HepG2 (cell line): ENCODE data around the gene FUNDC1.

Experiments used
- CEBPB ChIP-seq: IDR thresholded peaks from 2 replicates; pipeline ENCODE4 v1.6.1; 2011; ENCODE audit warnings: low read depth, low read length, improper control_type of control experiment, borderline replicate concordance
- CTCF ChIP-seq: sonication (generic); formaldehyde crosslinking; IDR thresholded peaks from 2 replicates; pipeline ENCODE4 v1.5.0; 2020; ENCODE audit warnings: mild to moderate bottlenecking, missing genetic modification reagents, moderate library complexity
- DRAP1 ChIP-seq: IDR thresholded peaks from 2 replicates; pipeline ENCODE4 v1.6.1; 2016; ENCODE audit warnings: missing genetic modification reagents, missing compliant biosample characterization
- ETV6 ChIP-seq: sonication (generic); formaldehyde crosslinking; conservative IDR thresholded peaks from 2 replicates; pipeline ENCODE4 v1.4.0; 2020; ENCODE audit warnings: missing genetic modification reagents
- NFKB2 ChIP-seq: sonication (generic); formaldehyde crosslinking; IDR thresholded peaks from 2 replicates; pipeline ENCODE4 v1.4.0; 2020; ENCODE audit warnings: missing genetic modification reagents, borderline replicate concordance
- NR2C2 ChIP-seq: sonication (generic); formaldehyde crosslinking; IDR thresholded peaks from 2 replicates; pipeline ENCODE4 v1.4.0; 2020; ENCODE audit warnings: missing genetic modification reagents, mild to moderate bottlenecking, moderate library complexity, borderline replicate concordance
- REPIN1 ChIP-seq: sonication (generic); formaldehyde crosslinking; IDR thresholded peaks from 2 replicates; pipeline ENCODE4 v1.8.0; 2022; ENCODE audit warnings: missing genetic modification reagents, low read depth, mild to moderate bottlenecking, borderline replicate concordance
- RFX5 ChIP-seq: IDR thresholded peaks from 2 replicates; pipeline ENCODE4 v1.6.1; 2011; ENCODE audit warnings: low read depth, low read length, improper control_type of control experiment
- SIN3B ChIP-seq: fragments of 150-350 bp; IDR thresholded peaks from 2 replicates; pipeline ENCODE4 v1.6.1; 2014; ENCODE audit warnings: low read length
- TARDBP ChIP-seq: sonication (generic); formaldehyde crosslinking; IDR thresholded peaks from 2 replicates; pipeline ENCODE4 v1.8.0; 2022; ENCODE audit warnings: mild to moderate bottlenecking, missing genetic modification reagents
- U2AF1 ChIP-seq: fragments of 200-400 bp; formaldehyde crosslinking; optimal IDR thresholded peaks from 2 replicates; pipeline ENCODE3; 2017; ENCODE audit warnings: mild to moderate bottlenecking, low read depth, low read length
- ZBTB1 ChIP-seq: sonication (generic); formaldehyde crosslinking; IDR thresholded peaks from 2 replicates; pipeline ENCODE4 v1.4.0; 2020; ENCODE audit warnings: missing genetic modification reagents, borderline replicate concordance
- ZKSCAN1 ChIP-seq: fragments of 150-350 bp; IDR thresholded peaks from 2 replicates; pipeline ENCODE4 v1.6.1; 2014; ENCODE audit warnings: low read length
- ZNF138 ChIP-seq: sonication (generic); formaldehyde crosslinking; IDR thresholded peaks from 2 replicates; pipeline ENCODE4 v1.5.0; 2020; ENCODE audit warnings: mild to moderate bottlenecking, low read depth, missing genetic modification reagents

GRCh38 chrX:44503560-44503959, 39.1 kb downstream of the FUNDC1 start:
- TF ChIP-seq CEBPB (no peak), ZBTB1 (CRISPR knock-in tag) (no peak), ETV6 (CRISPR knock-in tag) (no peak), CTCF (CRISPR knock-in tag) (no peak), RFX5 (no peak), ZKSCAN1 (no peak), NR2C2 (CRISPR knock-in tag) (no peak), DRAP1 (no peak), NFKB2 (no peak), ZNF138 (CRISPR knock-in tag) (no peak), U2AF1 (no peak), SIN3B (no peak), REPIN1 (CRISPR knock-in tag) (no peak), TARDBP (CRISPR knock-in tag) (no peak)
